ENCODE results near the gene CDCP2.
"Not testable (repeated sequence)": the region's sequence is repeated elsewhere in the genome, so short reads cannot be mapped to it uniquely, and the experiment has no call there.

Gene CDCP2

DNA sequence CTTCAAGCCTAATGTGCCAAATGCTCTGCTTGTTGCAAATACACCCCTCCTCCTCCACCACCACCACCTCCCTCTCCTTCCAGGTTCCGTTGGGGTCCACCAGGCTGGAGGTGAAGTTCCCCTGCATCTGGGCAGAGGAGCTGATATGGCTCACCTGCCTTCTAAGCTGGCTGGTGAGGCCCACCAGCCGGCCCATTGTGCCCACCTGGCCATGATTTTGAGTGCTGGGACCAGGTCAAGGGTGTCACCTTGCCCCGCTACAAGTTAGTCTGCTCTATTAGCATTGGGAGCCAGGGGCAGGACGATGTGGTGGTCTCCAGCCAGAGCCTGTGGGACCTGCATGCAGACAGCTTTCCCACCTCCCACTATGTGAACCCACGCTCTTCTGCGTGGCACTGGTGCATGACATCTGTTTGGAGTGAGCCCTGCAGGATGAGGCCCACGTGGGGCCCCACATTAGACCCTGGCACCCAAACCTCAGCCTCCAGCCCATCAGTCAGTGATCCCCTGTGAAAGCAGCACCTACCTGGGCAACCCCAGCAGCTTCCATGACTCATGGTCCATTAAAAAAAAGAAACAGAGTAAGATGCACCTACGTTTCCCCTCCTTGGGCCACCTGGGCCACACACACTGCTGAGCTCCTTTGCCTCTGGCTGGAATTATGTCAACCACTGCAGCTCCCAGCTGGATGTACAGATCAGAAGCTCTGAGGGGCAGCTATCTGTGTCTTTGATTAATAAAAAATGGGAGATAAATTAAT lies 15.6 kb upstream of the CDCP2 start:
- no peak for DNase-seq (ENCODE audit: low spot score)

- peak; percentile 60 for DNase-seq (ENCODE audit: low spot score)
These were observed 14.8 kb upstream of the CDCP2 start for GRCh38 chr1:54167422-54168139.

DNA sequence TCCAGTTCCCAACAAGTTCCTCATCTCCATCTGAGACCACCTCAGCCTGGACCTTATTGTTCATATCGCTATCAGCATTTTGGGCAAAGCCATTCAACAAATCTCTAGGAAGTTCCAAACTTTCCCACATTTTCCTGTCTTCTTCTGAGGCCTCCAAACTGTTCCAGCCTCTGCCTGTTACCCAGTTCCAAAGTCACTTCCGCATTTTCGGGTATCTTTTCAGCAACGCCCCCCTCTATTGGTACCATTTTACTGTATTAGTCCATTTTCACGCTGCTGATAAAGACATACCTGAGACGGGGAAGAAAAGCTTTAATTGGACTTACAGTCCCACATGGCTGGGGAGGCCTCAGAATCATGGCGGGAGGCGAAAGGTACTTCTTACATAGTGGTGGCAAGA lies 13.6 kb upstream of the CDCP2 start:
- not testable (repeated sequence) for DNase-seq (ENCODE audit: low spot score)

- no peak for DNase-seq (ENCODE audit: low spot score)
These were observed 12.3 kb upstream of the CDCP2 start for GRCh38 chr1:54165146-54165545.

GRCh38 chr1:54163573-54163972 lies 10.8 kb upstream of the CDCP2 start:
- no peak for DNase-seq (ENCODE audit: low spot score)

DNA sequence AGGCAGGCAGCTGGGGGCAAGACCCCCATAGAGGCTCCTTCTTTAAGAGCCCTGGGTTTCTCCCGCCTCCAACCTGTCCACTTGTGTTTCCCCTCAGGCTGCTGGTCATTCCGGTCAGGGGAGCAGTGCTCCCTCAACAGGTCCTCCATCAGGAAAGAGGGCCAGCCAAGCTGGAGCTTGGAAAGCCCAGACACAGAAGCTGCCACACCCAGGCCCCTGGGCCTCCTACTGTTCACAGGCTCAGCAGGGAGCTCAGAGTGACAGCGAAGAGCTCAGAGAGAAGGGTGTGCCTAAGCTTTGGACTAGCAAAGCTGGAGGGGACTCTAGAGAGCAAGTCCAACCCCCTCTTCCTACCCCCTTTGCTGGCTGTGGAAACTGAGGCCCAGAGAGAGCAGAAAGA lies 10.3 kb upstream of the CDCP2 start:
- DNase-seq (ENCODE audit: low spot score): no peak

GRCh38 chr1:54161495-54162168 lies 8.8 kb upstream of the CDCP2 start:
- no peak for DNase-seq (ENCODE audit: low spot score)

GRCh38 chr1:54160351-54160750 lies 7.6 kb upstream of the CDCP2 start:
- DNase-seq (ENCODE audit: low spot score): peak; percentile 33

- DNase-seq (ENCODE audit: low spot score): no peak
These were observed 7.0 kb upstream of the CDCP2 start for GRCh38 chr1:54159733-54160316.

GRCh38 chr1:54158071-54158470 lies 5.3 kb upstream of the CDCP2 start:
- DNase-seq (ENCODE audit: low spot score): no peak

- no peak for DNase-seq (ENCODE audit: low spot score)
These were observed 4.6 kb upstream of the CDCP2 start for GRCh38 chr1:54157401-54157800.

GRCh38 chr1:54156986-54157385 lies 4.2 kb upstream of the CDCP2 start:
- no peak for DNase-seq (ENCODE audit: low spot score)

DNA sequence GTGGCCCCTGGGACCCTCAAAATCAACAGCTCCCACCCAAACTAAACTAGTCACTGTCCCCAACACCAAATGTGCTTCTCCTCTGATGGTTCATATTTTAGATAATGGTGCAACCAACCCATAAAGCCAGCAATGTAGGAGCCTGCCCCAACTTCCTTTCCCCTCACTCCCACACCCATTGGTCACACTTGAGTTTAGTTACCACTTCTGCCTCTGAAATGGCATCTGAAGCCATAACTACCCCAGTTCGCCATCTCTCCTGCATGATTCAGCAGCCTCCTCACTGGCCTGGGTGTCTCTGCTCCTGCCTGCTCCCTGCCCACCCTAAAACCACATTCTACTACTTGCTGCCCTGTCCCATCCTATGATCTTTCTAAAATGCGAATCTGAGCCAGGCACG lies 3.4 kb upstream of the CDCP2 start:
- no peak for DNase-seq (ENCODE audit: low spot score)

DNA sequence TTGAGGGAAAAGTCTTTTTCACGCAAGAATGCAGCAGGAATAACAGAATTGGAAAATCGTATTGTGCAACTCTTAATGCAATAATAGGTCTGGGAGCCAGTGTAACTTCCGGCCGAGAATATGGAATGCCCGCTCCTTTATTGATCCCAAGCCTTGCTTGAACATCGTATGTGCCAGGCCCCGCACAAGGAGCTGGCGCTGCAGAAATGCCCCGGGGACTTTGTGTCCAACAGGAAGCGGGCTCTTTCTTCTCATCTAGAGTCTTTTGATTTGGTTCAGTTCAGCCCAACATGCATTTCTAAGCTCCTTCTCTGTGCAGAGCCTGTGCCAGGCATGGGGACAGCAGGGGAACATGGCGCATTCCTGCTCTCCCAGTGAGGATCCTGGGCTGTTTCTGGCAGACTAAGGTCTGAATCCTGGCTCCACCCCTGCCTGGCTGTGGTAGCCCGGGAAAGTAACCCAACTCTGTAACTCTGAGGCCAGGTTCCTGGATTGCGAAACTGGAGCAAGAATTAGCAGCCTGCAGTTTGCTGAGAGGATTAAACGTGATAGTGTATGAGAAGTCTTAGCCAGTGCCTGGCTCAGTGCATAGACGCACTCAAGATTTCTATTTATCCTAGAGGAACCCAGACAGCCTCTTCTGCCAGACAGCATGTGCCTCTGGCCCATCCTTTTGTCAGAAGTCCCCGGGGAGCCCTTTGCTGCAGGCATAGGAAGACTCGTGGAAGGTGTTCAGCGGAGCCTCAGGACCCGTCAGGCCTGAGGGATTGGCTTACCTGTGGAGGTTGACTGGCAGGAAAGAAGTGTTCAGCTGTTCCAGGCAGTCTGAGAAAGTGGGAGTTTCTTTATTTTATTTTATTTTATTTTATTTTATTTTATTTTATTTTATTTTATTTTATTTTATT lies 987 bp upstream of the CDCP2 start:
- DNase-seq (ENCODE audit: low spot score): peak; percentile 88

DNA sequence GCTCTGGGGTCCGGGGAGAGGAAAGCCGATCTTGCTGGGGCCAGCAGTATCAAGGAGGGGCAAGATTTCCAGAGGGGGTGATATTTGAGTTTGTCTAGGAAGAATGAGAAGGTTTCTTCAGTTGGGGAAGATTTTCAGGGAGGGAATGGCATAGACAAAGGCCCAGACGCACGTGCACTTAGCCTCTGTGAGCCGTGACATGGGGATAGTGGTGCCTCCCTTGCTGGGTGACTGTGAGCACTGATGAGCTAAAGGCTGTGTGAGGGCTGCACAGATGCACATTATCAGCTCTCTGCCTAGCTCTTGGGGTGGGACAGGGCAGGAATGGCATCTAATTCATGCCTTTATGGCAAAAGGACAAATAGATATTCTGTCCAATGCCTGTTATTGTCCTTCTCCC lies 1.8 kb downstream of the CDCP2 start:
- DNase-seq (ENCODE audit: low spot score): no peak

- DNase-seq (ENCODE audit: low spot score): no peak
These were observed 3.1 kb downstream of the CDCP2 start for GRCh38 chr1:54149734-54150133.

DNA sequence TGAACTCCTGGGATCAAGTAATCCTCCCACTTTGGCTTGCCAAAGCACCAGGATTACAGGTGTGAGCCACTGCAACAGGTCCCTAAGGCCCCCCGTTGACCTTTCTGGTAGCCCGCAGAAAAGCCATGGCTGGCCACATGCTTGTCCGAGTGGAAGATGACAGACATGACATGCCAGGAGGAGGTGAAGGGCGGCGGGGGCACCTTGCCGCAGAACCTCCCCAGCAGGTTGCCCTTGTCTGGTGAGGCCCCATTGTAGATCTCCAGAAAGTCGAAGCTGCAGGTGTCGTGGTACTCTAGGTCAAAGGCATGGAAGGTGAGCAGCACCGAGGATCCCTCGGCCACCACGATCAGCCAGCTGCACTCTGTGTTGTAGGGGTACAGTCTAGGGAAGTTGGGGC lies 8.4 kb downstream of the CDCP2 start:
- DNase-seq (ENCODE audit: low spot score): no peak

- DNase-seq (ENCODE audit: low spot score): no peak
These were observed 10.5 kb downstream of the CDCP2 start for GRCh38 chr1:54142146-54142900.

GRCh38 chr1:54139711-54140110 lies 13.1 kb downstream of the CDCP2 start:
- DNase-seq (ENCODE audit: low spot score): no peak

GRCh38 chr1:54138994-54139393 lies 13.8 kb downstream of the CDCP2 start:
- DNase-seq (ENCODE audit: low spot score): no peak

- peak; percentile 56 for DNase-seq (ENCODE audit: low spot score)
These were observed 15.2 kb downstream of the CDCP2 start for GRCh38 chr1:54137534-54138061.
